HG03575 (cell line): ENCODE measurements around the gene TTBK1.

ENCODE experiments used
- ATAC-seq: cut with Tn5 transposase; IDR thresholded peaks from one replicate; pipeline ENCODE4 v1.9.1; 2021; ENCODE audit not compliant: unreplicated experiment, insufficient number of reproducible peaks, low FRiP score; ENCODE audit errors: extremely low read depth

TTBK1 gene

GRCh38 chr6:43282636-43283513 is 39.6 kb downstream of the TTBK1 start:
- no peak for ATAC-seq

- no peak for ATAC-seq
These were observed 40.2 kb downstream of the TTBK1 start for GRCh38 chr6:43283514-43283901.

GRCh38 chr6:43283905-43284304 is 40.6 kb downstream of the TTBK1 start:
- no peak for ATAC-seq

GRCh38 chr6:43284991-43285781 is 41.9 kb downstream of the TTBK1 start:
- ATAC-seq: no peak

GRCh38 chr6:43285832-43286231 is 42.6 kb downstream of the TTBK1 start:
- no peak for ATAC-seq

- ATAC-seq: no peak
These were observed 43.2 kb downstream of the TTBK1 start for GRCh38 chr6:43286456-43286979.

GRCh38 chr6:43286980-43287716 is 43.9 kb downstream of the TTBK1 start:
- no peak for ATAC-seq

- ATAC-seq: no peak
These were observed 44.7 kb downstream of the TTBK1 start for GRCh38 chr6:43287717-43288679.

GRCh38 chr6:43290339-43290904 is 47.1 kb downstream of the TTBK1 start:
- ATAC-seq: no peak

GRCh38 chr6:43290905-43291355 is 47.6 kb downstream of the TTBK1 start:
- no peak for ATAC-seq

- no peak for ATAC-seq
These were observed 48.4 kb downstream of the TTBK1 start for GRCh38 chr6:43291708-43292107.

- ATAC-seq: no peak
These were observed 49.1 kb downstream of the TTBK1 start for GRCh38 chr6:43292341-43292740.

- no peak for ATAC-seq
These were observed 49.6 kb downstream of the TTBK1 start for GRCh38 chr6:43292763-43293318.

- ATAC-seq: no peak
These were observed 50.4 kb downstream of the TTBK1 start for GRCh38 chr6:43293698-43294097.

GRCh38 chr6:43294536-43294935 is 51.3 kb downstream of the TTBK1 start:
- ATAC-seq: no peak

GRCh38 chr6:43295456-43295855 is 52.2 kb downstream of the TTBK1 start:
- no peak for ATAC-seq

- ATAC-seq: no peak
These were observed 53.7 kb downstream of the TTBK1 start for GRCh38 chr6:43296780-43297497.
